GM12878 (cell line): ENCODE results near the gene CCDC141. TPM values are rescaled to one million over a fixed set of nuclear protein-coding genes. Genes with fewer than 3 reads are reported as not detected.
A peak's percentile ranks its signal among the peaks of the same experiment; 100 is the strongest.

Experiments
- CBX5 ChIP-seq: sonication (generic); IDR thresholded peaks from 2 replicates; pipeline ENCODE4 v1.6.1; 2016; ENCODE audit warnings: low read depth, moderate library complexity, mild to moderate bottlenecking, inconsistent platforms
- EGR1 ChIP-seq, 2 experiments: IDR thresholded peaks; 1 replicate in 1 of 2; 2 replicates in 1 of 2; pipeline ENCODE4 v1.6.1; 2011 to 2012; ENCODE audit warnings: low read depth in 2 of 2, low read length in 2 of 2, borderline replicate concordance in 1 of 2, mild to moderate bottlenecking in 1 of 2, moderate library complexity in 1 of 2
- EZH2 ChIP-seq: IDR thresholded peaks from 2 replicates; pipeline ENCODE4 v1.6.1; 2012; ENCODE audit warnings: low read depth, mild to moderate bottlenecking, control low read depth, inconsistent platforms, low read length, borderline replicate concordance; ENCODE audit not compliant: control insufficient read depth
- HDAC6 ChIP-seq: fragments of 200-600 bp; sonication (generic); IDR thresholded peaks from one replicate; pipeline ENCODE4 v1.8.0; 2017; ENCODE audit warnings: antibody characterized with exemption; ENCODE audit not compliant: unreplicated experiment
- MEF2A ChIP-seq: IDR thresholded peaks from 2 replicates; pipeline ENCODE4 v1.6.1; 2011; ENCODE audit warnings: low read depth, mild to moderate bottlenecking, low read length, moderate library complexity; ENCODE audit not compliant: insufficient read depth
- NFYB ChIP-seq: IDR thresholded peaks from 2 replicates; pipeline ENCODE4 v1.6.1; 2011; ENCODE audit warnings: low read depth, mild to moderate bottlenecking, low read length, improper control_type of control experiment, moderate library complexity; ENCODE audit not compliant: insufficient read depth
- PAX5 ChIP-seq: IDR thresholded peaks from 2 replicates; pipeline ENCODE4 v1.6.1; 2011; ENCODE audit warnings: low read depth, low read length, borderline replicate concordance
- PAX8 ChIP-seq: fragments of 450-650 bp; IDR thresholded peaks from 2 replicates; pipeline ENCODE4 v1.6.1; 2017; ENCODE audit warnings: mild to moderate bottlenecking, moderate library complexity
- PML ChIP-seq: IDR thresholded peaks from 2 replicates; pipeline ENCODE4 v1.6.1; 2012; ENCODE audit warnings: low read length, inconsistent platforms
- POLR2AphosphoS2 ChIP-seq: IDR thresholded peaks from 2 replicates; pipeline ENCODE4 v1.6.1; 2011; ENCODE audit warnings: low read depth, mild to moderate bottlenecking, low read length, improper control_type of control experiment, moderate library complexity
- RAD21 ChIP-seq: IDR thresholded peaks from 2 replicates; pipeline ENCODE4 v1.6.1; 2011; ENCODE audit warnings: mild to moderate bottlenecking, low read depth, low read length, moderate library complexity; ENCODE audit not compliant: insufficient read depth
- RCOR1 ChIP-seq: conservative IDR thresholded peaks from 2 replicates; pipeline ENCODE4 v1.6.1; 2012; ENCODE audit warnings: low read depth, low read length, improper control_type of control experiment
- ZNF274 ChIP-seq: IDR thresholded peaks from one replicate; pipeline ENCODE4 v1.8.0; 2011; ENCODE audit not compliant: insufficient read length, insufficient read depth
- ZZZ3 ChIP-seq: IDR thresholded peaks from 2 replicates; pipeline ENCODE4 v1.6.1; 2011; ENCODE audit warnings: low read depth; ENCODE audit not compliant: control insufficient read depth, insufficient read length
- polyA plus RNA-seq, 11 experiments: library from polyadenylated mRNA; depleted of rRNA in 4 of 11; unstranded in 6 of 11; stranded (reverse) in 5 of 11; fragments of >200 nt; fragmentation: Nextera tagmentation in 4 of 11; fragmentation: Illumina TruSeq in 1 of 11; extraction: Ambion mirVana in 4 of 11; extraction: Trizol in 1 of 11; gene quantifications; 1 replicate in 1 of 11; 2 replicates in 10 of 11; pipeline versions ENCODE4 v1.2.1 to v1.2.3, GENCODE V29; 2011 to 2016; ENCODE audit warnings: inconsistent platforms in 2 of 11, missing spikeins in 2 of 11, low read depth in 1 of 11
- total RNA-seq, 4 experiments: library from RNA; depleted of rRNA in 3 of 4; stranded (reverse); fragments of >200 nt in 3 of 4; fragmentation: Illumina TruSeq in 1 of 4; extraction: Trizol in 1 of 4; gene quantifications; 2 replicates each; pipeline versions ENCODE4 v1.2.1 to v1.2.3, GENCODE V29; 2013 to 2021
- TF ChIP-seq, protein P1 (sequence below): IDR thresholded peaks from 2 replicates; pipeline ENCODE4 v1.6.1; 2012; ENCODE audit warnings: improper control_type of control experiment, low read depth, low read length; ENCODE audit not compliant: insufficient replicate concordance
- TF ChIP-seq, protein P2 (sequence below): fragments of 450-650 bp; formaldehyde crosslinking; IDR thresholded peaks from 2 replicates; pipeline ENCODE4 v1.4.0; 2022; ENCODE audit warnings: mild to moderate bottlenecking, moderate library complexity
- TF ChIP-seq, protein P3 (sequence below), 3 experiments: IDR thresholded peaks in 2 of 3; conservative IDR thresholded peaks in 1 of 3; 2 replicates each; pipeline ENCODE4 v1.5.1; 2011; ENCODE audit warnings: low read depth in 3 of 3, low read length in 3 of 3, mild to moderate bottlenecking in 3 of 3, control low read depth in 2 of 3, moderate library complexity in 2 of 3, inconsistent platforms in 1 of 3, mixed read lengths in 1 of 3; ENCODE audit not compliant: control insufficient read depth in 2 of 3, insufficient read depth in 1 of 3; ENCODE audit errors: extremely low read depth in 1 of 3

The CCDC141 gene
- total and polyA plus RNA-seq, 10 of the 15 experiments (the other 5 are each of a cell fraction or from before 2014, with no cell fraction given), result 0.84 to 12.5 (median 3.6) TPM

DNA sequence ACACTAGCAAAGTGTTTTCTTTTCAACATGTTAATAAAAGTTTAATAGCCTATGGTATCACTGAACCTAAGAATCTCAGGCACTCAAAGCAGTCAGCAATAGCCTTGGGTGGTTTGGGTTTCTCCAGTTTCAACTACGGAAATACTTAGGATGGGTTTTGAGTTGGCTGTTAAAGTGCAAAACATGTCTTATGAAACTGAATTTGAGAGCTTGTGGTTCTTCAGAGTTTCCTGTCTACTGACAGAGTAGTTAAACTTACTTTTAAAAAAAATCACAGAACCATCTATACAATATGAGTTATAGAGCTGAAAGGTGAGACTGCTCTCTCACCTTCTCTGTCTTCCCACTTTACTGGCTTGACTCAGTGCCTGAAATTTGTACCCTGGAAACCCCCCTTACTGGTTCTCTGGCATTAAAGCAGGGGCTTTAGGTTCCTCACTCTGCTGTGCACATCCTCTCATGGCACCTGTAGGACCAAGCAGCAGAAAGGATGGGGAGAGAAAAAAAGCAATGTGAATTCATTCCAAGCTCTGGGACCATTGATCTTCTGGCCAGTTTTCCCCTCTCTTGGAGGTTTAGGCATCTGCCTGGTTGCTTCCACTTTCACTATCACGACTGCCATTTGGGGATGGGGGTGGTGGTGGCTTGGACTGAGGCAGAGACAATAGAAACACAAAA is 18.1 kb downstream of the CCDC141 start (continued):
- TF ChIP-seq, protein P1, sequence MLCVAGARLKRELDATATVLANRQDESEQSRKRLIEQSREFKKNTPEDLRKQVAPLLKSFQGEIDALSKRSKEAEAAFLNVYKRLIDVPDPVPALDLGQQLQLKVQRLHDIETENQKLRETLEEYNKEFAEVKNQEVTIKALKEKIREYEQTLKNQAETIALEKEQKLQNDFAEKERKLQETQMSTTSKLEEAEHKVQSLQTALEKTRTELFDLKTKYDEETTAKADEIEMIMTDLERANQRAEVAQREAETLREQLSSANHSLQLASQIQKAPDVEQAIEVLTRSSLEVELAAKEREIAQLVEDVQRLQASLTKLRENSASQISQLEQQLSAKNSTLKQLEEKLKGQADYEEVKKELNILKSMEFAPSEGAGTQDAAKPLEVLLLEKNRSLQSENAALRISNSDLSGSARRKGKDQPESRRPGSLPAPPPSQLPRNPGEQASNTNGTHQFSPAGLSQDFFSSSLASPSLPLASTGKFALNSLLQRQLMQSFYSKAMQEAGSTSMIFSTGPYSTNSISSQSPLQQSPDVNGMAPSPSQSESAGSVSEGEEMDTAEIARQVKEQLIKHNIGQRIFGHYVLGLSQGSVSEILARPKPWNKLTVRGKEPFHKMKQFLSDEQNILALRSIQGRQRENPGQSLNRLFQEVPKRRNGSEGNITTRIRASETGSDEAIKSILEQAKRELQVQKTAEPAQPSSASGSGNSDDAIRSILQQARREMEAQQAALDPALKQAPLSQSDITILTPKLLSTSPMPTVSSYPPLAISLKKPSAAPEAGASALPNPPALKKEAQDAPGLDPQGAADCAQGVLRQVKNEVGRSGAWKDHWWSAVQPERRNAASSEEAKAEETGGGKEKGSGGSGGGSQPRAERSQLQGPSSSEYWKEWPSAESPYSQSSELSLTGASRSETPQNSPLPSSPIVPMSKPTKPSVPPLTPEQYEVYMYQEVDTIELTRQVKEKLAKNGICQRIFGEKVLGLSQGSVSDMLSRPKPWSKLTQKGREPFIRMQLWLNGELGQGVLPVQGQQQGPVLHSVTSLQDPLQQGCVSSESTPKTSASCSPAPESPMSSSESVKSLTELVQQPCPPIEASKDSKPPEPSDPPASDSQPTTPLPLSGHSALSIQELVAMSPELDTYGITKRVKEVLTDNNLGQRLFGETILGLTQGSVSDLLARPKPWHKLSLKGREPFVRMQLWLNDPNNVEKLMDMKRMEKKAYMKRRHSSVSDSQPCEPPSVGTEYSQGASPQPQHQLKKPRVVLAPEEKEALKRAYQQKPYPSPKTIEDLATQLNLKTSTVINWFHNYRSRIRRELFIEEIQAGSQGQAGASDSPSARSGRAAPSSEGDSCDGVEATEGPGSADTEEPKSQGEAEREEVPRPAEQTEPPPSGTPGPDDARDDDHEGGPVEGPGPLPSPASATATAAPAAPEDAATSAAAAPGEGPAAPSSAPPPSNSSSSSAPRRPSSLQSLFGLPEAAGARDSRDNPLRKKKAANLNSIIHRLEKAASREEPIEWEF, result no peak
- no peak for TF ChIP-seq PAX8
- no peak for TF ChIP-seq POLR2AphosphoS2
- no peak for TF ChIP-seq NFYB
- TF ChIP-seq CBX5, result peak; percentile 91; the same call in 1 of the 2 replicates
- peak; percentile 67 for TF ChIP-seq PML
- TF ChIP-seq EZH2, result no peak
- peak; percentile 79 for TF ChIP-seq MEF2A
- no peak; the same call in 1 of the 2 replicates for TF ChIP-seq RCOR1
- TF ChIP-seq RAD21, result 0 out of 2 replicates have a peak, but pooled peaks have one; percentile 9
- no peak for TF ChIP-seq EGR1 (IDR thresholded peaks at IDR 0.05; ENCODE audit: borderline replicate concordance in 1 of 2, low read depth in 2 of 2, low read length in 2 of 2)
- no peak for TF ChIP-seq ZZZ3
- TF ChIP-seq, protein P2, sequence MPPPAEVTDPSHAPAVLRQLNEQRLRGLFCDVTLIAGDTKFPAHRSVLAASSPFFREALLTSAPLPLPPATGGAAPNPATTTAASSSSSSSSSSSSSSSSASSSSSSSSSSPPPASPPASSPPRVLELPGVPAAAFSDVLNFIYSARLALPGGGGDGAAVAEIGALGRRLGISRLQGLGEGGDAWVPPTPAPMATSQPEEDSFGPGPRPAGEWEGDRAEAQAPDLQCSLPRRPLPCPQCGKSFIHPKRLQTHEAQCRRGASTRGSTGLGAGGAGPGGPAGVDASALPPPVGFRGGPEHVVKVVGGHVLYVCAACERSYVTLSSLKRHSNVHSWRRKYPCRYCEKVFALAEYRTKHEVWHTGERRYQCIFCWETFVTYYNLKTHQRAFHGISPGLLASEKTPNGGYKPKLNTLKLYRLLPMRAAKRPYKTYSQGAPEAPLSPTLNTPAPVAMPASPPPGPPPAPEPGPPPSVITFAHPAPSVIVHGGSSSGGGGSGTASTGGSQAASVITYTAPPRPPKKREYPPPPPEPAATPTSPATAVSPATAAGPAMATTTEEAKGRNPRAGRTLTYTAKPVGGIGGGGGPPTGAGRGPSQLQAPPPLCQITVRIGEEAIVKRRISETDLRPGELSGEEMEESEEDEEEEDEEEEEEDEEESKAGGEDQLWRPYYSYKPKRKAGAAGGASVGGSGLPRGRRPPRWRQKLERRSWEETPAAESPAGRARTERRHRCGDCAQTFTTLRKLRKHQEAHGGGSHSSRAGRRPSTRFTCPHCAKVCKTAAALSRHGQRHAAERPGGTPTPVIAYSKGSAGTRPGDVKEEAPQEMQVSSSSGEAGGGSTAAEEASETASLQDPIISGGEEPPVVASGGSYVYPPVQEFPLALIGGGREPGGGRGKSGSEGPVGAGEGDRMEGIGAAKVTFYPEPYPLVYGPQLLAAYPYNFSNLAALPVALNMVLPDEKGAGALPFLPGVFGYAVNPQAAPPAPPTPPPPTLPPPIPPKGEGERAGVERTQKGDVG, result no peak
- no peak for TF ChIP-seq ZNF274
- TF ChIP-seq, protein P3, sequence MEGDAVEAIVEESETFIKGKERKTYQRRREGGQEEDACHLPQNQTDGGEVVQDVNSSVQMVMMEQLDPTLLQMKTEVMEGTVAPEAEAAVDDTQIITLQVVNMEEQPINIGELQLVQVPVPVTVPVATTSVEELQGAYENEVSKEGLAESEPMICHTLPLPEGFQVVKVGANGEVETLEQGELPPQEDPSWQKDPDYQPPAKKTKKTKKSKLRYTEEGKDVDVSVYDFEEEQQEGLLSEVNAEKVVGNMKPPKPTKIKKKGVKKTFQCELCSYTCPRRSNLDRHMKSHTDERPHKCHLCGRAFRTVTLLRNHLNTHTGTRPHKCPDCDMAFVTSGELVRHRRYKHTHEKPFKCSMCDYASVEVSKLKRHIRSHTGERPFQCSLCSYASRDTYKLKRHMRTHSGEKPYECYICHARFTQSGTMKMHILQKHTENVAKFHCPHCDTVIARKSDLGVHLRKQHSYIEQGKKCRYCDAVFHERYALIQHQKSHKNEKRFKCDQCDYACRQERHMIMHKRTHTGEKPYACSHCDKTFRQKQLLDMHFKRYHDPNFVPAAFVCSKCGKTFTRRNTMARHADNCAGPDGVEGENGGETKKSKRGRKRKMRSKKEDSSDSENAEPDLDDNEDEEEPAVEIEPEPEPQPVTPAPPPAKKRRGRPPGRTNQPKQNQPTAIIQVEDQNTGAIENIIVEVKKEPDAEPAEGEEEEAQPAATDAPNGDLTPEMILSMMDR (IDR thresholded peaks at IDR 0.05 in 2 of 3, conservative IDR thresholded peaks at IDR 0.05 in 1 of 3; ENCODE audit: control insufficient read depth in 2 of 3, extremely low read depth in 1 of 3, insufficient read depth in 1 of 3, low read depth in 3 of 3, low read length in 3 of 3), result no peak
- TF ChIP-seq PAX5, result no peak
- no peak for TF ChIP-seq HDAC6
